ENCODE measurements around the gene TRAPPC3. TPM values are rescaled to one million over a fixed set of nuclear protein-coding genes. Genes with fewer than 3 reads are reported as not detected.
A peak's percentile ranks its signal among the peaks of the same experiment; 100 is the strongest.

TRAPPC3 gene
- total RNA-seq, 4 donors from 2014 or later: 68.3 to 132 (median 112) TPM

- Histone ChIP-seq H3K36me3 (no peaks in the 10 kb centered on the region), H3K4me3 (no peak overlapping the region), H3K4me1 (peaks cover 0 to 50% (median 10%) of the 10 kb centered on the region in 3 donors), H3K27me3 (peaks cover 0 to 3% (median 0%) of the 10 kb centered on the region in 4 donors), H3K9me3 (no peaks in the 10 kb centered on the region), H3K27ac (peak overlapping the region; percentile 25 to 72 (median 54))
- WGBS, 2 donors: 45 to 52% methylated on average over 3 to 5 of the region's 9 CpGs
- DNase-seq: no peak
- TF ChIP-seq CTCF (IDR thresholded peaks at IDR 0.05) (no peak), POLR2A (IDR thresholded peaks at IDR 0.05) (no peak)
- intact Hi-C loops (cut with DNase I): loop anchor here (10.0 kb wide), 1 partner anchor 165 kb away; no protein-coding TSS in a partner anchor
Measured at GRCh38 chr1:36119456-36119855, 29.8 kb downstream of the TRAPPC3 start.

GRCh38 chr1:36118447-36119204 is 30.7 kb downstream of the TRAPPC3 start:
- TF ChIP-seq POLR2A (IDR thresholded peaks at IDR 0.05) (no peak), CTCF (IDR thresholded peaks at IDR 0.05) (no peak)
- H3K36me3 ChIP-seq: no peaks in the 10 kb centered on the region
- no peaks in the 10 kb centered on the region for H3K9me3 ChIP-seq
- 74 to 100% methylated on average over 3 to 4 of the region's 10 CpGs for WGBS, 2 donors
- H3K27me3 ChIP-seq: no peaks in the 10 kb centered on the region
- peaks cover 0 to 42% (median 10%) of the 10 kb centered on the region in 3 donors for H3K4me1 ChIP-seq
- DNase-seq: no peak
- intact Hi-C loops (cut with DNase I): loop anchor here (10.0 kb wide), 1 partner anchor 166 kb away; no protein-coding TSS in a partner anchor
- H3K4me3 ChIP-seq: no peak overlapping the region
- H3K27ac ChIP-seq: peak overlapping the region; percentile 25 to 72 (median 54)

- Histone ChIP-seq H3K27ac (peak overlapping the region in 2 of 4 donors; percentile 33 to 44), H3K4me1 (peaks cover 0 to 35% (median 10%) of the 10 kb centered on the region in 3 donors), H3K27me3 (no peaks in the 10 kb centered on the region), H3K9me3 (no peaks in the 10 kb centered on the region), H3K4me3 (no peak overlapping the region), H3K36me3 (no peaks in the 10 kb centered on the region)
- intact Hi-C loops (cut with DNase I): loop anchor here (10.0 kb wide), 1 partner anchor 168 kb away; no protein-coding TSS in a partner anchor
- WGBS, 2 donors: 68 to 85% methylated on average over 3 to 4 of the region's 5 CpGs
- no peak for DNase-seq
- TF ChIP-seq POLR2A (IDR thresholded peaks at IDR 0.05): no peak
- TF ChIP-seq CTCF (IDR thresholded peaks at IDR 0.05): no peak
Measured at GRCh38 chr1:36116901-36117300, 32.4 kb downstream of the TRAPPC3 start.

GRCh38 chr1:36115931-36116330 is 33.4 kb downstream of the TRAPPC3 start:
- H3K9me3 ChIP-seq: no peaks in the 10 kb centered on the region
- intact Hi-C loops (cut with DNase I): loop anchor here (10.0 kb wide), 1 partner anchor 169 kb away; no protein-coding TSS in a partner anchor
- no peaks in the 10 kb centered on the region for H3K27me3 ChIP-seq
- H3K27ac ChIP-seq: peak overlapping the region in 3 of 4 donors; percentile 64 to 83 (median 75)
- no peaks in the 10 kb centered on the region for H3K36me3 ChIP-seq
- TF ChIP-seq POLR2A (IDR thresholded peaks at IDR 0.05): no peak
- TF ChIP-seq CTCF (IDR thresholded peaks at IDR 0.05): no peak
- DNase-seq: no peak
- H3K4me3 ChIP-seq: no peak overlapping the region
- 57 to 66% methylated on average over 4 to 5 of the region's 5 CpGs for WGBS, 2 donors
- H3K4me1 ChIP-seq: peaks cover 0 to 35% (median 10%) of the 10 kb centered on the region in 3 donors

- WGBS, 2 donors: 80 to 87% methylated on average over 2 to 3 of the region's 18 CpGs
- Histone ChIP-seq H3K27me3 (no peaks in the 10 kb centered on the region), H3K36me3 (no peaks in the 10 kb centered on the region), H3K9me3 (no peaks in the 10 kb centered on the region), H3K4me3 (peak overlapping the region in 1 of 4 donors; percentile 2), H3K4me1 (peaks cover 0 to 35% (median 10%) of the 10 kb centered on the region in 3 donors), H3K27ac (peak overlapping the region; percentile 15 to 83 (median 70))
- no peak for TF ChIP-seq CTCF (IDR thresholded peaks at IDR 0.05)
- TF ChIP-seq POLR2A (IDR thresholded peaks at IDR 0.05): no peak
- intact Hi-C loops (cut with DNase I): loop anchor here (10.0 kb wide), 1 partner anchor 170 kb away; no protein-coding TSS in a partner anchor
- DNase-seq: no peak
Measured at GRCh38 chr1:36115200-36115669, 34.1 kb downstream of the TRAPPC3 start.

Measured in esophagus squamous epithelium (tissue), 5 donors.